ENCODE data around the gene VAMP5.

GRCh38 chr2:85601771-85602475 lies 17.7 kb downstream of the VAMP5 start:
- TF ChIP-seq CTCF (conservative IDR thresholded peaks at IDR 0.05; ENCODE audit: low read depth, low read length) (no peak), EZH2 (IDR thresholded peaks at IDR 0.05; ENCODE audit: low read length, unreplicated experiment) (no peak), EZH2phosphoT487 (IDR thresholded peaks at IDR 0.05; ENCODE audit: borderline replicate concordance, low read length) (no peak)
